HG03571 (cell line): Measurements from ENCODE around the gene AP2B1.

Experiments used
- ATAC-seq: cut with Tn5 transposase; IDR thresholded peaks from one replicate; pipeline ENCODE4 v1.9.1; 2021; ENCODE audit not compliant: unreplicated experiment

Gene AP2B1

GRCh38 chr17:35768797-35769196, 181.7 kb downstream of the AP2B1 start:
- ATAC-seq, result no peak

- ATAC-seq, result no peak
Measured at GRCh38 chr17:35769895-35770486, 182.9 kb downstream of the AP2B1 start.

- no peak for ATAC-seq
Measured at GRCh38 chr17:35773129-35773528, 186.0 kb downstream of the AP2B1 start.

- ATAC-seq, result no peak
Measured at GRCh38 chr17:35773679-35774425, 186.7 kb downstream of the AP2B1 start.

- no peak for ATAC-seq
Measured at GRCh38 chr17:35774499-35774898, 187.4 kb downstream of the AP2B1 start.

GRCh38 chr17:35775039-35775438, 187.9 kb downstream of the AP2B1 start:
- ATAC-seq, result no peak

GRCh38 chr17:35775583-35775982, 188.5 kb downstream of the AP2B1 start:
- ATAC-seq, result no peak
